SU-DHL-6 (cell line): ENCODE results near the gene PLIN1.

Experiments
- H2AFZ ChIP-seq: fragments of 200-600 bp; sonication (generic); 2 replicates; pipeline ENCODE4 v1.6.1; 2014; ENCODE audit warnings: low read depth, mild to moderate bottlenecking, moderate library complexity, mixed read lengths, antibody characterized with exemption, low read length; ENCODE audit not compliant: severe bottlenecking
- H3F3A ChIP-seq: fragments of 200-600 bp; shearing (Covaris generic); 2 replicates; pipeline ENCODE4 v1.6.0; 2016; ENCODE audit warnings: antibody characterized with exemption, mild to moderate bottlenecking; ENCODE audit not compliant: insufficient read depth
- H3K27ac ChIP-seq: fragments of 200-600 bp; sonication (generic); 2 replicates; pipeline ENCODE4 v1.5.1; 2016; ENCODE audit warnings: low read depth, mild to moderate bottlenecking, low read length, moderate library complexity, mixed read lengths
- H3K27me3 ChIP-seq: fragments of 200-600 bp; sonication (generic), shearing (Covaris generic); 2 replicates; pipeline ENCODE4 v1.6.0; 2014; ENCODE audit warnings: mild to moderate bottlenecking, low read length
- H3K36me3 ChIP-seq: fragments of 200-600 bp; sonication (generic); 2 replicates; pipeline ENCODE4 v1.6.1; 2014; ENCODE audit warnings: mild to moderate bottlenecking, low read length, mixed read lengths
- H3K4me2 ChIP-seq: fragments of 300-600, 200-600 bp; shearing (Covaris generic), sonication (generic); 2 replicates; pipeline ENCODE4 v1.6.0; 2014; ENCODE audit warnings: low read length, low read depth, mild to moderate bottlenecking; ENCODE audit not compliant: poor library complexity, severe bottlenecking
- H3K4me3 ChIP-seq: fragments of 200-600 bp; sonication (generic); 2 replicates; pipeline ENCODE4 v1.5.1; 2014; ENCODE audit warnings: antibody characterized with exemption, low read length, mild to moderate bottlenecking, mixed read lengths; ENCODE audit not compliant: insufficient read depth, poor library complexity, severe bottlenecking
- H3K79me2 ChIP-seq: fragments of 200-600 bp; sonication (generic); 2 replicates; pipeline ENCODE4 v1.6.1; 2014; ENCODE audit warnings: mild to moderate bottlenecking, low read length, moderate library complexity; ENCODE audit not compliant: insufficient read depth
- H3K9ac ChIP-seq: fragments of 200-600 bp; sonication (generic); 2 replicates; pipeline ENCODE4 v1.7.0; 2014; ENCODE audit warnings: mild to moderate bottlenecking, low read length
- H3K9me2 ChIP-seq: fragments of 200-600 bp; sonication (generic); replicated peaks from 2 replicates; pipeline ENCODE4 v1.6.1; 2014; ENCODE audit warnings: low read length; ENCODE audit not compliant: insufficient read depth
- H3K9me3 ChIP-seq: fragments of 200-600 bp; sonication (generic); 2 replicates; pipeline ENCODE4 v1.6.1; 2014; ENCODE audit warnings: low read length, mixed read lengths; ENCODE audit not compliant: insufficient read depth
- H4K20me1 ChIP-seq: fragments of 200-600 bp; sonication (generic); 2 replicates; pipeline ENCODE4 v1.6.1; 2014; ENCODE audit warnings: low read depth, mild to moderate bottlenecking, antibody characterized with exemption, low read length, moderate library complexity, mixed read lengths
- CTCF ChIP-seq: fragments of 200-600 bp; sonication (generic); IDR thresholded peaks from one replicate; pipeline ENCODE4 v1.5.1; 2017; ENCODE audit warnings: antibody characterized with exemption, mild to moderate bottlenecking, low read length, moderate library complexity; ENCODE audit not compliant: insufficient read depth, poor library complexity, severe bottlenecking
- EZH2phosphoT487 ChIP-seq: fragments of 200-600 bp; sonication (generic), shearing (Covaris generic); conservative IDR thresholded peaks from 2 replicates; pipeline ENCODE4 v1.6.1; 2018; ENCODE audit warnings: mild to moderate bottlenecking, antibody characterized with exemption, low read length, moderate library complexity, mixed read lengths

PLIN1 gene

DNA sequence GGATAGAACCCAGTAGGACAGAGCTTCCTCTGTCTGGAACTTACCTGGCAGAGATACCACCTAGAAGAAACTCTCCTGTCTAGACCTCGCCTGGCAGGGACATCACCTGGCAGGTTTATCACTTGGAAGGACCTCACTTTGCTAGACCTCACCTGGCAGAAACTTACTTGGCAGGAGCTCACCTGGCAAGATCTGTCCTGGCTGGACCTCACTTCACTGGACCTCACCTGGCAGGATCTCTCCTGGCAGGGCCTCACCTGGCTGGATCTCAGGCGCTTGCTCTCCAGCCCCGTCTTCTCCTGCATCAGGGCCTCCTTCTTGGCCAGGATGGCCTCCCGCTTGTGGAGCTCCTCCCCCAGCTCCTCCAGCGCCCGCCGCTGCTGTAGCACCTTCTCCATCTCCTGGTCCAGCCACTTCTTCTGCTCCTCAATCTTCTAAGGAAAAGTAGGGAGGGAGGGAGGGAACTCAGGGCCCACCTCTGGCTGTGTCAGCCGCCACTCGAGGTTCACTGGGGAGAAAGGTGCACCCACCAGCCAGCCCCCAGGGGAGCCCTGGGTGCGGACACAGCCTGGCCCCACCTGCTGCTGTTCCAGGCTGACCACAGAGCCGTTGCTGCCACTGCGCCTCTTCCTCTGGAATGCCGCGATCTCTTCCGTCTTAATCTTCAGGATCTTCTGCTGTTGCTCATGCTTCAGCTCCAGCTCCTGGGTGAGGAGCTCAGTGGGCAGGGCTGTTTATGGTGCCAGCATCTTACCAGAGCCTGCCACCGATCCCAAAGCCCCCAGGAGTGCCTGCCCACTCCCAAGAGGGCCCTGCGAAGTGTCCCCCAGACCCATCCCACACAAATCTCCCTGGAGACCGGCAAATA is 46.4 kb downstream of the PLIN1 start:
- H3K9ac ChIP-seq = no peak overlapping the region
- no peaks in the 10 kb centered on the region for H3K36me3 ChIP-seq
- no peak for TF ChIP-seq CTCF
- no peak for TF ChIP-seq EZH2phosphoT487

GRCh38 chr15:89631902-89632264 is 47.3 kb downstream of the PLIN1 start:
- Histone ChIP-seq H3K27me3 (no peaks in the 10 kb centered on the region), H4K20me1 (no peaks in the 10 kb centered on the region), H3K79me2 (no peaks in the 10 kb centered on the region), H3K9ac (no peak overlapping the region), H2AFZ (no peak overlapping the region), H3K4me2 (no peak overlapping the region), H3K4me3 (no peak overlapping the region), H3K36me3 (no peaks in the 10 kb centered on the region), H3K27ac (no peak overlapping the region), H3K9me2 (no peaks in the 10 kb centered on the region), H3F3A (no peaks in the 10 kb centered on the region), H3K9me3 (no peaks in the 10 kb centered on the region)
- TF ChIP-seq EZH2phosphoT487 (no peak), CTCF (no peak)

More for the DNA sequence above, 46.4 kb downstream of the PLIN1 start:
- no peaks in the 10 kb centered on the region for H3K9me2 ChIP-seq
- H2AFZ ChIP-seq = no peak overlapping the region
- H3K27ac ChIP-seq = no peak overlapping the region
- no peaks in the 10 kb centered on the region for H3K9me3 ChIP-seq
- no peak overlapping the region for H3K4me3 ChIP-seq
- no peaks in the 10 kb centered on the region for H3K27me3 ChIP-seq
- H3F3A ChIP-seq = no peaks in the 10 kb centered on the region
- no peaks in the 10 kb centered on the region for H3K79me2 ChIP-seq
- H3K4me2 ChIP-seq = no peak overlapping the region
- H4K20me1 ChIP-seq = no peaks in the 10 kb centered on the region

- Histone ChIP-seq H3K9ac (no peak overlapping the region), H2AFZ (no peak overlapping the region), H3K9me3 (no peaks in the 10 kb centered on the region), H3K4me3 (no peak overlapping the region), H3K36me3 (no peaks in the 10 kb centered on the region), H3K9me2 (no peaks in the 10 kb centered on the region), H3K4me2 (no peak overlapping the region), H3K27me3 (no peaks in the 10 kb centered on the region), H3K79me2 (no peaks in the 10 kb centered on the region), H3F3A (no peaks in the 10 kb centered on the region), H4K20me1 (no peaks in the 10 kb centered on the region), H3K27ac (no peak overlapping the region)
- no peak for TF ChIP-seq EZH2phosphoT487
- no peak for TF ChIP-seq CTCF
Measured at GRCh38 chr15:89630974-89631901, 47.9 kb downstream of the PLIN1 start.
